Limb (tissue), 2 donors: ENCODE data around the gene OLFML1.

ENCODE experiments used
- DNase-seq, 2 donors: peaks; one replicate each; pipeline ENCODE4 v3.0.0-alpha.2; 2016; ENCODE audit errors: extremely low spot score in 2 of 2

The OLFML1 gene

GRCh38 chr11:7559398-7560283 is 74.3 kb downstream of the OLFML1 start:
- no peak for DNase-seq
